DND-41 (cell line): ENCODE measurements around the gene LSR.

Experiments
- CTCF ChIP-seq: IDR thresholded peaks from 2 replicates; pipeline ENCODE4 v1.5.1; 2012; ENCODE audit warnings: borderline replicate concordance, low read length, moderate library complexity, mild to moderate bottlenecking; ENCODE audit not compliant: poor library complexity, severe bottlenecking; ENCODE audit errors: extremely low read depth
- EZH2 ChIP-seq: IDR thresholded peaks from 3 replicates; pipeline ENCODE4 v1.6.1; 2012; ENCODE audit warnings: borderline replicate concordance, low read depth, mild to moderate bottlenecking, moderate library complexity, low read length, inconsistent platforms; ENCODE audit not compliant: severe bottlenecking

- TF ChIP-seq CTCF: no peak
- TF ChIP-seq EZH2: no peak
Observed at GRCh38 chr19:35205733-35206323, 43.0 kb upstream of the LSR start.
